Neural cell (in vitro differentiated cells): ENCODE measurements around the gene MCTP2. TPM values are rescaled to one million over a fixed set of nuclear protein-coding genes. Genes with fewer than 3 reads are reported as not detected.

Experiments used
- H2AFZ ChIP-seq: fragments of 200-600, 300-800 bp; sonication (generic), shearing (Covaris generic); 2 replicates; pipeline ENCODE4 v1.6.0; 2014; ENCODE audit warnings: low read depth, mild to moderate bottlenecking, antibody characterized with exemption, low read length, moderate library complexity
- H3F3A ChIP-seq: fragments of 200-600 bp; shearing (Covaris generic); 2 replicates; pipeline ENCODE4 v1.6.1; 2016; ENCODE audit warnings: mild to moderate bottlenecking, moderate library complexity, mixed read lengths, antibody characterized with exemption, low read length; ENCODE audit not compliant: insufficient read depth, poor library complexity, severe bottlenecking
- H3K27ac ChIP-seq: fragments of 200-600, 300-800 bp; sonication (generic), shearing (Covaris generic); 2 replicates; pipeline ENCODE4 v1.5.1; 2014; ENCODE audit warnings: mild to moderate bottlenecking, low read length, moderate library complexity
- H3K27me3 ChIP-seq: fragments of 300-800, 200-600 bp; sonication (generic), shearing (Covaris generic); 2 replicates; pipeline ENCODE4 v1.6.0; 2014; ENCODE audit warnings: mild to moderate bottlenecking, low read depth, low read length, moderate library complexity; ENCODE audit not compliant: insufficient read depth
- H3K36me3 ChIP-seq: fragments of 300-800, 200-600 bp; sonication (generic), shearing (Covaris generic); 2 replicates; pipeline ENCODE4 v1.5.1; 2014; ENCODE audit warnings: mild to moderate bottlenecking, antibody characterized with exemption, low read length, moderate library complexity; ENCODE audit not compliant: insufficient read depth
- H3K4me2 ChIP-seq: fragments of 300-800, 200-600 bp; sonication (generic), shearing (Covaris generic); 2 replicates; pipeline ENCODE4 v1.6.0; 2014; ENCODE audit warnings: mild to moderate bottlenecking, low read length
- H3K4me3 ChIP-seq: fragments of 300-800, 200-600 bp; sonication (generic), shearing (Covaris generic); 2 replicates; pipeline ENCODE4 v1.5.1; 2014; ENCODE audit warnings: mild to moderate bottlenecking, low read length, moderate library complexity
- H3K79me2 ChIP-seq: fragments of 200-600 bp; shearing (Covaris generic); replicated peaks from 2 replicates; pipeline ENCODE4 v1.6.0; 2014; ENCODE audit warnings: mild to moderate bottlenecking, low read length, moderate library complexity; ENCODE audit not compliant: insufficient read depth
- H3K9ac ChIP-seq: fragments of 300-800, 200-600 bp; sonication (generic), shearing (Covaris generic); 2 replicates; pipeline ENCODE4 v1.6.1; 2016; ENCODE audit warnings: mild to moderate bottlenecking, low read length, mixed read lengths
- H3K9me2 ChIP-seq: fragments of 200-600 bp; shearing (Covaris generic); 2 replicates; pipeline ENCODE4 v1.6.1; 2016; ENCODE audit warnings: mild to moderate bottlenecking, low read length, mixed read lengths; ENCODE audit not compliant: insufficient read depth
- H3K9me3 ChIP-seq: fragments of 200-600, 300-800 bp; sonication (generic), shearing (Covaris generic); 2 replicates; pipeline ENCODE4 v1.6.1; 2016; ENCODE audit warnings: mild to moderate bottlenecking, mixed run types, low read length, moderate library complexity, mixed read lengths
- H4K20me1 ChIP-seq: fragments of 200-600 bp; shearing (Covaris generic); 2 replicates; pipeline ENCODE4 v1.6.1; 2016; ENCODE audit warnings: mild to moderate bottlenecking, mixed run types; ENCODE audit not compliant: insufficient read depth
- EP300 ChIP-seq: fragments of 450-650 bp; conservative IDR thresholded peaks from 2 replicates; pipeline ENCODE4 v1.6.1; 2014; ENCODE audit warnings: antibody characterized with exemption, mild to moderate bottlenecking, moderate library complexity; ENCODE audit not compliant: poor library complexity, severe bottlenecking
- EZH2 ChIP-seq: fragments of 200-600, 300-800 bp; shearing (Covaris generic), sonication (generic); IDR thresholded peaks from 2 replicates; pipeline ENCODE4 v1.6.1; 2014; ENCODE audit warnings: antibody characterized with exemption, low read length, borderline replicate concordance, mild to moderate bottlenecking; ENCODE audit not compliant: insufficient read depth, poor library complexity, severe bottlenecking
- MXI1 ChIP-seq: fragments of 450-650 bp; conservative IDR thresholded peaks from 2 replicates; pipeline ENCODE4 v1.6.1; 2014; ENCODE audit warnings: antibody characterized with exemption, mild to moderate bottlenecking; ENCODE audit not compliant: poor library complexity, severe bottlenecking
- POLR2AphosphoS5 ChIP-seq: IDR thresholded peaks from 2 replicates; pipeline ENCODE4 v1.6.1; 2012
- RAD21 ChIP-seq: fragments of 450-650 bp; conservative IDR thresholded peaks from 2 replicates; pipeline ENCODE4 v1.6.1; 2014; ENCODE audit warnings: antibody characterized with exemption, mild to moderate bottlenecking, moderate library complexity
- SMC3 ChIP-seq: fragments of 450-650 bp; conservative IDR thresholded peaks from 2 replicates; pipeline ENCODE4 v1.6.1; 2014; ENCODE audit warnings: antibody characterized with exemption, mild to moderate bottlenecking, moderate library complexity; ENCODE audit not compliant: poor library complexity
- TAF1 ChIP-seq: IDR thresholded peaks from 2 replicates; pipeline ENCODE4 v1.6.1; 2012; ENCODE audit warnings: low read depth
- polyA plus RNA-seq: library from polyadenylated mRNA; depleted of rRNA; stranded (reverse); fragments of >200 nt; gene quantifications from 2 replicates; pipeline ENCODE4 v1.2.3, GENCODE V29; 2014
- TF ChIP-seq, protein P1 (sequence below): IDR thresholded peaks from 2 replicates; pipeline ENCODE4 v1.6.1; 2012; ENCODE audit warnings: borderline replicate concordance
- TF ChIP-seq, protein P2 (sequence below): fragments of 450-650 bp; IDR thresholded peaks from 2 replicates; pipeline ENCODE4 v1.5.1; 2014; ENCODE audit warnings: antibody characterized with exemption, mild to moderate bottlenecking, moderate library complexity; ENCODE audit not compliant: poor library complexity, severe bottlenecking

The MCTP2 gene
- polyA plus RNA-seq, 1 donor from 2014 or later: not detected

DNA sequence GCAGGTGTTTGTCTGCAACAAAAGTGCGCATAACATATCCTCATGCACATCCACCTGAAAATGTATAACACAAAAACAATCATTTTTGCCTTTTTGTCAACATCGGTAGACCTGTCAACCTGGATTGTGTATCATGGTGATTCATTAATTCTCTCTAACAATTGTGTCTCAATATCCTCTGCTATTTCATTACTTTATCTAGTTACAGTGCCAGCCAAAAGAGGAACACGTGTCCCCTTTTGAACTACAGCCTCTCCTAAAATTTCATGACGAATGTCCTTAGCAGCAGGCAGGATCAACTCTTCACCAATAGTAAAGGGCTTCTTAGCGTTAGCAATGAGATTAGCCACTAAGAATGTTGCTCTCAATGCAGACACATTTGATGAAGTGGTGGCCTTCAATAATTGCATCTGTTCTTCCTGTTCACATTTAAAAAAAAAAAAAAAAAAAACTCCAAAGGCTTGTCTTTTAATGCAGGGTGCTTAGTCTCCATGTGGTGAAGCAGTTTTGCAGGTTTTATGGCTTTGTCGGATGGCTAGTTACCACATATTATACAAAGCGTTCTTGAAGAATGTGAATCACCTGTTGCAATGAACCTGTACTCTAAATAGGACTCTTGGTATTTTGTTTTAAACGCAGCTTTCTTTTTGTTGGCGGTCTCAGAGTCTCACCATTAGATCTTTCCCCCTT, 45.7 kb upstream of the MCTP2 start:
- Histone ChIP-seq H3K79me2 (no peaks in the 10 kb centered on the region), H3K4me3 (no peak overlapping the region), H2AFZ (no peak overlapping the region), H3K9me2 (no peaks in the 10 kb centered on the region), H3K27ac (no peak overlapping the region), H3K4me2 (no peak overlapping the region), H3K36me3 (no peaks in the 10 kb centered on the region), H3F3A (no peaks in the 10 kb centered on the region), H3K9ac (no peak overlapping the region), H3K27me3 (no peaks in the 10 kb centered on the region), H4K20me1 (no peaks in the 10 kb centered on the region), H3K9me3 (no peaks in the 10 kb centered on the region)
- TF ChIP-seq TAF1: no peak
- TF ChIP-seq, protein P1, sequence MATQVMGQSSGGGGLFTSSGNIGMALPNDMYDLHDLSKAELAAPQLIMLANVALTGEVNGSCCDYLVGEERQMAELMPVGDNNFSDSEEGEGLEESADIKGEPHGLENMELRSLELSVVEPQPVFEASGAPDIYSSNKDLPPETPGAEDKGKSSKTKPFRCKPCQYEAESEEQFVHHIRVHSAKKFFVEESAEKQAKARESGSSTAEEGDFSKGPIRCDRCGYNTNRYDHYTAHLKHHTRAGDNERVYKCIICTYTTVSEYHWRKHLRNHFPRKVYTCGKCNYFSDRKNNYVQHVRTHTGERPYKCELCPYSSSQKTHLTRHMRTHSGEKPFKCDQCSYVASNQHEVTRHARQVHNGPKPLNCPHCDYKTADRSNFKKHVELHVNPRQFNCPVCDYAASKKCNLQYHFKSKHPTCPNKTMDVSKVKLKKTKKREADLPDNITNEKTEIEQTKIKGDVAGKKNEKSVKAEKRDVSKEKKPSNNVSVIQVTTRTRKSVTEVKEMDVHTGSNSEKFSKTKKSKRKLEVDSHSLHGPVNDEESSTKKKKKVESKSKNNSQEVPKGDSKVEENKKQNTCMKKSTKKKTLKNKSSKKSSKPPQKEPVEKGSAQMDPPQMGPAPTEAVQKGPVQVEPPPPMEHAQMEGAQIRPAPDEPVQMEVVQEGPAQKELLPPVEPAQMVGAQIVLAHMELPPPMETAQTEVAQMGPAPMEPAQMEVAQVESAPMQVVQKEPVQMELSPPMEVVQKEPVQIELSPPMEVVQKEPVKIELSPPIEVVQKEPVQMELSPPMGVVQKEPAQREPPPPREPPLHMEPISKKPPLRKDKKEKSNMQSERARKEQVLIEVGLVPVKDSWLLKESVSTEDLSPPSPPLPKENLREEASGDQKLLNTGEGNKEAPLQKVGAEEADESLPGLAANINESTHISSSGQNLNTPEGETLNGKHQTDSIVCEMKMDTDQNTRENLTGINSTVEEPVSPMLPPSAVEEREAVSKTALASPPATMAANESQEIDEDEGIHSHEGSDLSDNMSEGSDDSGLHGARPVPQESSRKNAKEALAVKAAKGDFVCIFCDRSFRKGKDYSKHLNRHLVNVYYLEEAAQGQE: no peak
- no peak for TF ChIP-seq POLR2AphosphoS5
- TF ChIP-seq EZH2: no peak
- TF ChIP-seq SMC3: no peak
- no peak for TF ChIP-seq RAD21
- no peak for TF ChIP-seq EP300
- TF ChIP-seq, protein P2, sequence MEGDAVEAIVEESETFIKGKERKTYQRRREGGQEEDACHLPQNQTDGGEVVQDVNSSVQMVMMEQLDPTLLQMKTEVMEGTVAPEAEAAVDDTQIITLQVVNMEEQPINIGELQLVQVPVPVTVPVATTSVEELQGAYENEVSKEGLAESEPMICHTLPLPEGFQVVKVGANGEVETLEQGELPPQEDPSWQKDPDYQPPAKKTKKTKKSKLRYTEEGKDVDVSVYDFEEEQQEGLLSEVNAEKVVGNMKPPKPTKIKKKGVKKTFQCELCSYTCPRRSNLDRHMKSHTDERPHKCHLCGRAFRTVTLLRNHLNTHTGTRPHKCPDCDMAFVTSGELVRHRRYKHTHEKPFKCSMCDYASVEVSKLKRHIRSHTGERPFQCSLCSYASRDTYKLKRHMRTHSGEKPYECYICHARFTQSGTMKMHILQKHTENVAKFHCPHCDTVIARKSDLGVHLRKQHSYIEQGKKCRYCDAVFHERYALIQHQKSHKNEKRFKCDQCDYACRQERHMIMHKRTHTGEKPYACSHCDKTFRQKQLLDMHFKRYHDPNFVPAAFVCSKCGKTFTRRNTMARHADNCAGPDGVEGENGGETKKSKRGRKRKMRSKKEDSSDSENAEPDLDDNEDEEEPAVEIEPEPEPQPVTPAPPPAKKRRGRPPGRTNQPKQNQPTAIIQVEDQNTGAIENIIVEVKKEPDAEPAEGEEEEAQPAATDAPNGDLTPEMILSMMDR: no peak
- no peak for TF ChIP-seq MXI1

DNA sequence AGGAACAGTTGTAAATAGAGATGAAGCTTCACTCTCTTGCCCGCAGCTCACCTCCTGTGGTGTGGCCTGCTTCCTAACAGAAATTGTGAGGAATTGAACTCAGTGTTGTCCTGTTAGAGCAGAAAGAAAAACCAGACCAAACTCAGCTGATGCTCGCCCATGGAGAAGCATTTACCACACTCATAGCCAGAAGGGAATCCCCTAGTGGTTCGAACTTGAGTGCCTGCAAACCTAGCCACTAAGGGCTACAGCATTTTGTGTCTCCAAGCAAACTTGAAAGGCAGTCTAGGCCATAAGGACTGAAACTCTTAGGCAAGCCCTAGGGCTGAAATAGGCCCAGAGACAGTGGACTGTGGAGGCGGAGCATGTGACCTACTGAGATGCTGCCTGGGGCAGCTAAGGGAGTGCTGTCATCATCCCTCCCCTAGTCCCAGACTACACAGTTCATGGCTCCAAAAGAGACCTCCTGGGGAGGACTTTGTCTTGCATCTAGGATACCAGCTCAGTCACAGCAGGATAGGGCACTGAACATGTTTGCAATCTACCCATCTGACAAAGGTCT, 44.5 kb upstream of the MCTP2 start:
- H2AFZ ChIP-seq: no peak overlapping the region
- H3K27me3 ChIP-seq: no peaks in the 10 kb centered on the region
- no peaks in the 10 kb centered on the region for H3F3A ChIP-seq

More for the DNA sequence above, 44.5 kb upstream of the MCTP2 start:
- H3K9ac ChIP-seq: no peak overlapping the region
- H3K9me2 ChIP-seq: no peaks in the 10 kb centered on the region
- no peaks in the 10 kb centered on the region for H4K20me1 ChIP-seq
- H3K4me2 ChIP-seq: no peak overlapping the region
- no peaks in the 10 kb centered on the region for H3K9me3 ChIP-seq
- H3K27ac ChIP-seq: no peak overlapping the region
- no peaks in the 10 kb centered on the region for H3K36me3 ChIP-seq
- no peak overlapping the region for H3K4me3 ChIP-seq
- TF ChIP-seq MXI1 (no peak), EP300 (no peak)
- no peaks in the 10 kb centered on the region for H3K79me2 ChIP-seq
